HCT116 (cell line): ENCODE measurements around the gene CHST8. TPM values are rescaled to one million over a fixed set of nuclear protein-coding genes. Genes with fewer than 3 reads are reported as not detected.

Source experiments
- ATAC-seq: fragments of 200-7000 bp; cut with Tn5 transposase; 2 replicates; pipeline ENCODE4 v1.9.1; 2020; ENCODE audit warnings: mild to moderate bottlenecking, moderate library complexity
- BruUV-seq: library from RNA; stranded (reverse); fragments of 400-500 nt; replicated peaks from 2 replicates; lab custom pipeline; 2021; lab: Mats Ljungman, UMichigan
- CTCF ChIA-PET: fragments of 300-600 bp; sonication (Branson Sonifier 250); formaldehyde crosslinking; loops from one replicate; lab custom pipeline; 2021; ENCODE audit warnings: antibody characterized with exemption; lab: Charles Lee
- POLR2A ChIA-PET: fragments of 300-600, 350-600 bp; sonication (Branson Sonifier 250); formaldehyde crosslinking; loops from one replicate; lab custom pipeline; 2021; ENCODE audit warnings: antibody characterized with exemption; lab: Charles Lee
- RAD21 ChIA-PET, 2 experiments: fragments of 300-600 bp; sonication (Branson Sonifier 250); formaldehyde crosslinking; loops; one replicate each; lab custom pipeline; 2023; ENCODE audit warnings: low total read pairs in 2 of 2; ENCODE audit not compliant: uncharacterized antibody in 2 of 2, unreplicated experiment in 2 of 2, low non-redundant PET in 1 of 2; lab: Charles Lee
- DNase-seq: peaks from one replicate; pipeline ENCODE4 v3.0.0-alpha.2; 2010; ENCODE audit warnings: low read depth, low spot score
- H2AFZ ChIP-seq: fragments of 200-600 bp; shearing (Covaris generic), sonication (generic); 2 replicates; pipeline ENCODE4 v1.6.1; 2017; ENCODE audit warnings: low read depth, mixed run types, mixed read lengths, antibody characterized with exemption, low read length; ENCODE audit not compliant: poor library complexity, severe bottlenecking
- H3K27ac ChIP-seq: 2 replicates; pipeline ENCODE4 v1.5.1; 2012; ENCODE audit warnings: low read depth, low read length
- H3K27me3 ChIP-seq: fragments of 200-600 bp; sonication (generic); 2 replicates; pipeline ENCODE4 v1.6.1; 2016; ENCODE audit warnings: mixed run types, low read length, mixed read lengths; ENCODE audit not compliant: insufficient read depth
- H3K36me3 ChIP-seq, 2 experiments: fragments of 200-500 bp in 1 of 2; fragments of 200-600 bp in 1 of 2; sonication (Bioruptor generic) in 1 of 2; sonication (generic) in 1 of 2; 2 replicates each; pipeline versions ENCODE4 v1.5.1 to v1.6.1; 2014 to 2016; ENCODE audit warnings: low read length in 2 of 2, inconsistent platforms in 1 of 2, mixed read lengths in 1 of 2, mixed run types in 1 of 2; ENCODE audit not compliant: insufficient read depth in 2 of 2, control insufficient read depth in 1 of 2
- H3K4me1 ChIP-seq, 2 experiments: fragments of 200-600 bp in 1 of 2; sonication (generic) in 1 of 2; 2 replicates each; pipeline versions ENCODE4 v1.5.1 to v1.6.1; 2012 to 2017; ENCODE audit warnings: low read length in 2 of 2, inconsistent platforms in 1 of 2, mild to moderate bottlenecking in 1 of 2, mixed read lengths in 1 of 2, mixed run types in 1 of 2, moderate library complexity in 1 of 2; ENCODE audit not compliant: insufficient read depth in 2 of 2, control insufficient read depth in 1 of 2
- H3K4me2 ChIP-seq: fragments of 200-600 bp; sonication (generic); 2 replicates; pipeline ENCODE4 v1.6.1; 2017; ENCODE audit warnings: mixed run types, low read length, mixed read lengths
- H3K4me3 ChIP-seq, 2 experiments: fragments of 200-600 bp in 1 of 2; sonication (generic) in 1 of 2; replicated peaks in 1 of 2; 2 replicates each; pipeline ENCODE4 v1.5.1; 2011 to 2016; ENCODE audit warnings: low read length in 2 of 2, control low read depth in 1 of 2, low read depth in 1 of 2, mild to moderate bottlenecking in 1 of 2, mixed read lengths in 1 of 2, mixed run types in 1 of 2
- H3K79me2 ChIP-seq: fragments of 200-600 bp; sonication (generic); 2 replicates; pipeline ENCODE4 v1.6.1; 2017; ENCODE audit warnings: mild to moderate bottlenecking, mixed run types, low read length, moderate library complexity, mixed read lengths; ENCODE audit not compliant: insufficient read depth
- H3K9ac ChIP-seq: fragments of 200-600 bp; sonication (generic); 2 replicates; pipeline ENCODE4 v1.6.1; 2016; ENCODE audit warnings: low read length, mixed read lengths
- H3K9me2 ChIP-seq: fragments of 200-600 bp; sonication (generic), shearing (Covaris generic); 2 replicates; pipeline ENCODE4 v1.6.1; 2017; ENCODE audit warnings: mixed run types, mild to moderate bottlenecking, moderate library complexity; ENCODE audit not compliant: insufficient read depth
- H3K9me3 ChIP-seq, 2 experiments: fragments of 200-500 bp in 1 of 2; fragments of 200-600 bp in 1 of 2; sonication (Bioruptor generic) in 1 of 2; sonication (generic) in 1 of 2; 2 replicates each; pipeline ENCODE4 v1.6.1; 2014 to 2017; ENCODE audit warnings: low read length in 2 of 2, mixed read lengths in 2 of 2, inconsistent platforms in 1 of 2, low read depth in 1 of 2, mild to moderate bottlenecking in 1 of 2, mixed run types in 1 of 2, moderate library complexity in 1 of 2; ENCODE audit not compliant: control insufficient read depth in 1 of 2, insufficient read depth in 1 of 2
- H4K20me1 ChIP-seq: fragments of 200-600 bp; sonication (generic), shearing (Covaris generic); 2 replicates; pipeline ENCODE4 v1.6.1; 2017; ENCODE audit warnings: mixed run types, mild to moderate bottlenecking, moderate library complexity; ENCODE audit not compliant: insufficient read depth
- CEBPB ChIP-seq: IDR thresholded peaks from 2 replicates; pipeline ENCODE4 v1.6.1; 2012; ENCODE audit warnings: low read depth
- CTCF ChIP-seq, 3 experiments: fragments of 200-600 bp in 1 of 3; sonication (generic) in 1 of 3; IDR thresholded peaks in 2 of 3; conservative IDR thresholded peaks in 1 of 3; 2 replicates each; pipeline ENCODE4 v1.5.1; 2012 to 2017; ENCODE audit warnings: low read depth in 2 of 3, low read length in 2 of 3, antibody characterized with exemption in 1 of 3, borderline replicate concordance in 1 of 3, control low read depth in 1 of 3, mild to moderate bottlenecking in 1 of 3, mixed read lengths in 1 of 3, mixed run types in 1 of 3, moderate library complexity in 1 of 3; ENCODE audit not compliant: insufficient read depth in 1 of 3
- FOSL1 ChIP-seq: IDR thresholded peaks from 2 replicates; pipeline ENCODE4 v1.6.1; 2012; ENCODE audit warnings: low read depth
- JUND ChIP-seq: IDR thresholded peaks from 2 replicates; pipeline ENCODE4 v1.6.1; 2012
- MAX ChIP-seq: IDR thresholded peaks from 2 replicates; pipeline ENCODE4 v1.6.1; 2012
- RAD21 ChIP-seq: IDR thresholded peaks from 2 replicates; pipeline ENCODE4 v1.6.1; 2012; ENCODE audit warnings: low read depth, mild to moderate bottlenecking
- SIN3A ChIP-seq: IDR thresholded peaks from 2 replicates; pipeline ENCODE4 v1.6.1; 2012; ENCODE audit warnings: low read depth
- YY1 ChIP-seq: IDR thresholded peaks from 2 replicates; pipeline ENCODE4 v1.6.1; 2011; ENCODE audit warnings: low read length, low read depth, moderate library complexity, mild to moderate bottlenecking; ENCODE audit not compliant: insufficient replicate concordance; ENCODE audit errors: extremely low read depth
- ZNF274 ChIP-seq: fragments of 200-500 bp; sonication (Bioruptor generic); IDR thresholded peaks from 2 replicates; pipeline ENCODE4 v1.6.1; 2014; ENCODE audit warnings: mild to moderate bottlenecking, low read depth, low read length, inconsistent platforms
- intact Hi-C: fragments of 100-400 bp; cut with micrococcal nuclease; formaldehyde crosslinking; loops from 2 replicates; pipeline ENCODE4 v1.10.0; 2022
- total RNA-seq: library from RNA; stranded (reverse); gene quantifications from one replicate; pipeline ENCODE4 v1.2.1, GENCODE V29; 2021; ENCODE audit not compliant: unreplicated experiment

The CHST8 gene
- total RNA-seq, 1 experiment from 2014 or later: not detected

- Histone ChIP-seq H2AFZ (no peak overlapping the region), H3K4me3 (no peak overlapping the region), H3K9ac (no peak overlapping the region), H3K27me3 (peaks cover 37% of the 10 kb centered on the region), H3K9me3 (no peaks in the 10 kb centered on the region), H3K4me1 (no peaks in the 10 kb centered on the region), H3K36me3 (no peaks in the 10 kb centered on the region), H3K4me2 (no peak overlapping the region), H3K79me2 (no peaks in the 10 kb centered on the region), H3K9me2 (no peaks in the 10 kb centered on the region), H3K27ac (no peak overlapping the region), H4K20me1 (no peaks in the 10 kb centered on the region)
- intact Hi-C loops: no loop called here
- ATAC-seq (no peak), DNase-seq (no peak)
- ChIA-PET CTCF (no interaction called here), RAD21 (no interaction called here), POLR2A (no interaction called here)
- BruUV-seq: no TSS peak
- TF ChIP-seq SIN3A (no peak), YY1 (no peak), RAD21 (no peak), MAX (no peak), ZNF274 (no peak), CTCF (IDR thresholded peaks at IDR 0.05 in 2 of 3, conservative IDR thresholded peaks at IDR 0.05 in 1 of 3; ENCODE audit: borderline replicate concordance in 1 of 3, insufficient read depth in 1 of 3, low read depth in 2 of 3, low read length in 2 of 3) (no peak), CEBPB (no peak), FOSL1 (no peak), JUND (no peak)
Observed at GRCh38 chr19:33701565-33701964, 79.8 kb downstream of the CHST8 start.
